ENCODE measurements around the gene ADCY4. TPM values are rescaled to one million over a fixed set of nuclear protein-coding genes. Genes with fewer than 3 reads are reported as not detected.

Gene ADCY4
- total RNA-seq, 4 donors from 2014 or later, result 12.1 to 53.6 (median 26.9) TPM

DNA sequence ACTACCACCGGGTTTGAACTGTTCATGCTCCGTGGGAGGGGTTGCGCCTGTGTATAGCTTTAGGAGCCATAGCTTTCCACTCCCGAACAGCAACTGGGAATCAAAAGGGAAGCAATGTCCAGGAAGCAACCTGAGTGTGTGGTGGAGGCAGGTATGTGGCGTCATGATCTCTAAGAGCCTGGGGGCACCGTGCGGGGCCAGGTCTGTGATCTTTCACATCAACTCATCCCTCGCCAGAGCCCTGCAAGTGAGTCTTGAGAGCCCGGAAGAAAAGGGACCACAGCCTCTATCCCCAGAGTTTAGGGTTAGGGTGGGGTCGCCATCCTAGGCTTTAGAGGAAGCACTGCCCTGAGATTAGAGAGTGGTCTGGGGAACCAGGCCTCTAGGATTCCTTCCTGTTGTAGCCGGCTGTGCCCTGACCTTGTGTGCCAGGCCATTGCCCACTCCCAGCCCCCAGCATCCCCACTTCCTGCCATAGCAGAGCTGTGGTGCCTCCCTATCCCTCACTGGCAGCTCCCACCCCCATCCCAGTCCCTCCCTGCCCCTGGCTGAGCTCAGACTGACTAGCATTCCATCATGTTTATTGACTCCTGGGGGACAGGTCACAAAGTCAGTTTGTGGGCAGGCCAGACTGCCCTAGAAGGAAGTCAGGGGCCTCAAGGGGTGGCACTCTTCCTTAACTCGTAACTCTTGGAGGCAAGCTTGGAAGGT is 745 bp upstream of the ADCY4 start:
- no peak for DNase-seq
- Histone ChIP-seq H3K27ac (peak overlapping the region in 2 of 4 donors; percentile 22 to 42), H3K4me1 (peaks cover 5 to 49% (median 32%) of the 10 kb centered on the region in 4 donors), H3K36me3 (peaks cover 0 to 26% (median 0%) of the 10 kb centered on the region in 3 donors), H3K9me3 (no peaks in the 10 kb centered on the region), H3K27me3 (peaks cover 0 to 12% of the 10 kb centered on the region in 2 donors), H3K4me3 (no peak overlapping the region)
- TF ChIP-seq CTCF (IDR thresholded peaks at IDR 0.05) (no peak), POLR2A (IDR thresholded peaks at IDR 0.05) (no peak)

GRCh38 chr14:24332268-24332993 is 2.4 kb downstream of the ADCY4 start:
- H3K27me3 ChIP-seq, result peaks cover 0 to 12% of the 10 kb centered on the region in 2 donors
- peak overlapping the region in 2 of 4 donors; percentile 25 to 45 for H3K27ac ChIP-seq
- peaks cover 0 to 15% (median 0%) of the 10 kb centered on the region in 3 donors for H3K36me3 ChIP-seq
- TF ChIP-seq CTCF (IDR thresholded peaks at IDR 0.05) (peak; percentile 76 to 88 (median 83)), POLR2A (IDR thresholded peaks at IDR 0.05) (no peak)
- peaks cover 5 to 32% (median 27%) of the 10 kb centered on the region in 4 donors for H3K4me1 ChIP-seq
- no peaks in the 10 kb centered on the region for H3K9me3 ChIP-seq
- peak; percentile 78 to 94 (median 88) for DNase-seq
- H3K4me3 ChIP-seq, result peak overlapping the region; percentile 25 to 44 (median 42)

GRCh38 chr14:24331731-24332267 is 3.1 kb downstream of the ADCY4 start:
- H3K9me3 ChIP-seq, result no peaks in the 10 kb centered on the region
- peaks cover 5 to 32% (median 27%) of the 10 kb centered on the region in 4 donors for H3K4me1 ChIP-seq
- no peak overlapping the region for H3K4me3 ChIP-seq
- TF ChIP-seq CTCF (IDR thresholded peaks at IDR 0.05), result no peak
- no peak for TF ChIP-seq POLR2A (IDR thresholded peaks at IDR 0.05)
- no peak overlapping the region for H3K27ac ChIP-seq
- no peak for DNase-seq
- peaks cover 0 to 9% (median 0%) of the 10 kb centered on the region in 3 donors for H3K36me3 ChIP-seq
- peaks cover 0 to 12% of the 10 kb centered on the region in 2 donors for H3K27me3 ChIP-seq

DNA sequence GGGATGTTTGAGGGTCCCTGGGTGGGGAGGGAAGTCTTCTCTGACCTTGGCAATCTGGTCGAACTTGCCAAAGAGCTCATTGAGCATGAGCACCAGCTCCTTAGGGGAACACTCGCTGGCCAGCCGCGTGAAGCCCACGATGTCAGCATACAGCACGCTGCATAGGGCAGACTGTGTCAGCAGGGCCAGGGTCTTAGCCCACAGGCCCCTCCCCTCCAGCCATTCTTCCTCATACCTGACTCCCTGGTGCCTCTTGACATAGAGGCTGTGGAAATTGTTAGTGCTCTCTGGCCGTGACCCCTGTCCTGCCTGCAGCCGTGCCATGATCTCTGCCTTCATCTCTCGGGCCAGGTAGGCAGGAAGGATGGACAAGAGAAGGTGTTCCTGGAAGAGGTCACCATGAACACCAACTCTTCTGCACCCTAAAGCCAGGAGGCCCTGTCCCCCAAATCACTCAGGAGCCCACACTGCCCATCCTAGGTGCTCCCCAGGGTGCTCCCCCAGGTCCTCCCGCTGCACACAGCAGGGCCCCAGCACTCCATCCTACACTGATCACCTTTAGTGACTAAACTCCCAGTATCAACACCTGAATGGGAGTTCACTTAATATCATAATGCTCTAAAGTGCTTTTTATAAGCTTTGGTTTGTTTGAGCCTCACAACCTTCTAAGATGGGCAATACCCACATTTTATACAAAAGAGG is 3.7 kb downstream of the ADCY4 start:
- DNase-seq, result no peak

More for the DNA sequence above, 3.7 kb downstream of the ADCY4 start:
- Histone ChIP-seq H3K27ac (no peak overlapping the region), H3K27me3 (peaks cover 0 to 12% of the 10 kb centered on the region in 2 donors), H3K4me1 (peaks cover 5 to 32% (median 27%) of the 10 kb centered on the region in 4 donors), H3K9me3 (no peaks in the 10 kb centered on the region), H3K4me3 (no peak overlapping the region), H3K36me3 (peaks cover 0 to 2% (median 0%) of the 10 kb centered on the region in 3 donors)
- no peak for TF ChIP-seq POLR2A (IDR thresholded peaks at IDR 0.05)
- no peak for TF ChIP-seq CTCF (IDR thresholded peaks at IDR 0.05)

Measured in Peyer's patch (tissue), 4 donors.